ENCODE measurements around the gene VAV3.
"Not testable (repeated sequence)": the region's sequence is repeated elsewhere in the genome, so short reads cannot be mapped to it uniquely, and the experiment has no call there.

VAV3 gene

GRCh38 chr1:107851418-107851817 lies 113.6 kb downstream of the VAV3 start:
- in situ Hi-C loops (cut with HindIII; ENCODE audit: low sequenced_read_pairs): no loop called here
- no peak for TF ChIP-seq CTCF (IDR thresholded peaks at IDR 0.05; ENCODE audit: low read depth, low read length, missing control alignments)
- no peak overlapping the region for H3K4me3 ChIP-seq (ENCODE audit: low read depth, low read length)
- DNase-seq (ENCODE audit: low read depth): no peak

- H3K4me3 ChIP-seq (ENCODE audit: low read depth, low read length); DNase-seq (ENCODE audit: low read depth); in situ Hi-C loops (cut with HindIII; ENCODE audit: low sequenced_read_pairs): not testable (repeated sequence)
These were observed 120.3 kb downstream of the VAV3 start for GRCh38 chr1:107844541-107845194.

- no peak overlapping the region for H3K4me3 ChIP-seq (ENCODE audit: low read depth, low read length)
- no peak for TF ChIP-seq CTCF (IDR thresholded peaks at IDR 0.05; ENCODE audit: low read depth, low read length, missing control alignments)
- in situ Hi-C loops (cut with HindIII; ENCODE audit: low sequenced_read_pairs): no loop called here
- no peak for DNase-seq (ENCODE audit: low read depth)
These were observed 121.0 kb downstream of the VAV3 start for GRCh38 chr1:107843989-107844388.

DNA sequence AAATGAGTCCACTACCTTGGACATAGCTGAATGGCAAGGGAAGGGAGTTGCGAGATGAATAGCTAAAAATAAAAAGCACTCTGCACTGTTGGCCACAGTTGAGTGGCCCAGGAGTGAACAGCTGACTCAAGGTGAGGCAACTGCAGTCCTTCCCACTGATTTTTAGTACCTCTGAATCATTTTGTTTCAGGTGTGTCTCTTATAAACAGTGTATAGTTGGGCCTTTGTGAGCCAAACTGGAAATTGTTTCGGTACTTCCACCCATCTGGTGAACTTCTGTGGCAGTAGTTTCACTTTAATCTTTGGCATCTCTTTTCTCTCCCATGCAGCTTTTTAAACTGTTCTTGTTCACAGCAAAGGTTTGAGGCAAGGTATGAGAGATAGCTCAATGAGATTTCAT lies 122.7 kb downstream of the VAV3 start:
- TF ChIP-seq CTCF (IDR thresholded peaks at IDR 0.05; ENCODE audit: low read depth, low read length, missing control alignments): no peak
- in situ Hi-C loops (cut with HindIII; ENCODE audit: low sequenced_read_pairs): no loop called here
- H3K4me3 ChIP-seq (ENCODE audit: low read depth, low read length): no peak overlapping the region
- no peak for DNase-seq (ENCODE audit: low read depth)

GRCh38 chr1:107840725-107841124 lies 124.3 kb downstream of the VAV3 start:
- H3K4me3 ChIP-seq (ENCODE audit: low read depth, low read length): no peak overlapping the region
- in situ Hi-C loops (cut with HindIII; ENCODE audit: low sequenced_read_pairs): no loop called here
- TF ChIP-seq CTCF (IDR thresholded peaks at IDR 0.05; ENCODE audit: low read depth, low read length, missing control alignments): no peak
- no peak for DNase-seq (ENCODE audit: low read depth)

DNA sequence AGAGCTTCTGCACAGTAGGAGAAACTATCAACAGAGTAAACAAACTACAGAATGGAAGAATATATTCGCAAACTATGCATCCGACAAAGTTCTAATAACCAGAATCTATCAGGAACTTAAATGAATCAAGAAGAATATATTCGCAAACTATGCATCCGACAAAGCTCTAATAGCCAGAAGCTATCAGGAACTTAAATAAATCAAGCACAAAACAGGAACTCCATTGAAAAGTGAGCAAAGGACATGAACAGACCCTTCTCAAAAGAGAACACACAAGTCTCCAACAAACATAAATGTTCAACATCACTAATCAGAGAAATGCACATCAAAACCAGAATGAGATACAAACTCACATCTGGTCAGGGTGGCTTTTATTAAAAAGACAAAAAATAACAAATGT lies 126.9 kb downstream of the VAV3 start:
- no peak overlapping the region for H3K4me3 ChIP-seq (ENCODE audit: low read depth, low read length)
- DNase-seq (ENCODE audit: low read depth): no peak
- in situ Hi-C loops (cut with HindIII; ENCODE audit: low sequenced_read_pairs): no loop called here
- no peak for TF ChIP-seq CTCF (IDR thresholded peaks at IDR 0.05; ENCODE audit: low read depth, low read length, missing control alignments)

GRCh38 chr1:107835151-107835670 lies 129.8 kb downstream of the VAV3 start:
- in situ Hi-C loops (cut with HindIII; ENCODE audit: low sequenced_read_pairs): no loop called here
- DNase-seq (ENCODE audit: low read depth): no peak
- no peak overlapping the region for H3K4me3 ChIP-seq (ENCODE audit: low read depth, low read length)
- TF ChIP-seq CTCF (IDR thresholded peaks at IDR 0.05; ENCODE audit: low read depth, low read length, missing control alignments): no peak
